Measurements from ENCODE around the gene COPG2.
"Not testable (repeated sequence)": the region's sequence is repeated elsewhere in the genome, so short reads cannot be mapped to it uniquely, and the experiment has no call there.

Gene COPG2

GRCh38 chr7:130554481-130554880 is 114.1 kb downstream of the COPG2 start:
- no peak for DNase-seq

GRCh38 chr7:130553398-130554029 is 115.0 kb downstream of the COPG2 start:
- no peak for DNase-seq

DNA sequence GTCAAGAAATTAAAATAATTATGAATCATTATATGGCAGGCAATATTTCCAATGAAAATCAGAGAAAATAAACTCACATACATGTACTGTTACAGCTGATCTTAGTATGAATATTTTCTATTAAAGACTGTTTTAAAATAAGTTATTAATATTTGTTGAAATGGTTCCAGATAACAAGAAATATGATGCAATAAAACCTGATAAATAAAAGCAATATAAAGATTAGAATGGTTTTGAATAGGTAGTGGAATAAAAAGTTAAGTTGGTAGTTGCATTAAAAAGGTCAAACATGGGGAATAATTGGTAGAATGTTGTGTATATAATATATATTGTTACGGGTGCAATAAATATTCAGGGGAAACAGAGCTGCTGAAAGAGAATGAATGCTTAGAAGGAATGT is 124.2 kb downstream of the COPG2 start:
- DNase-seq: no peak

DNA sequence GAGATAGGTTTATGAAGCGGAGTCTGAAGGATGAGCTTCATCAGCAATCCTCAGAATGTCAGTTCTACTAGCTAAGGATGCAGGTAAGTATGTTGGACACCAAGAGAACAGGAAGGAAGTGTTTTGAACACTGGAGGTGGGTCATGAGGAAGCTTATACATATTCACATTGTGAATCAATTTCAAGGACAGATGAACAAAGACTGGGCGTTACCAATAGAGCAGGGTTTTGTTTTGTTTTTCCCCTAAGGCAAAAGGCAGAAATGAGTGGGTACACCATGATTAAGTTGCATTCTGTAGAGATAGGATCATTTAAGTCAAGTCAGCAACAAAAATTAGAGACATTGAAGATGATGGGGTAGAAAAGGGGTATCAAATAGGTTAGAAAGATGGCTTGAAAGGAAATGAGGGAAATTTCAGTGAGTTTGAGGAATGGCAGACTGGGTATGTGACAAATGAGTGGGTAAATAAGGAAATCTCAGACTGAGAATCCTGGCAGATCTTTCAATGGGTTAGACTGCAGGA is 125.0 kb downstream of the COPG2 start:
- DNase-seq: no peak

- not testable (repeated sequence) for DNase-seq
These were observed 126.3 kb downstream of the COPG2 start for GRCh38 chr7:130542297-130542696.

GRCh38 chr7:130541287-130541686 is 127.3 kb downstream of the COPG2 start:
- DNase-seq: not testable (repeated sequence)

- not testable (repeated sequence) for DNase-seq
These were observed 130.7 kb downstream of the COPG2 start for GRCh38 chr7:130537894-130538293.

- no peak for DNase-seq
These were observed 139.1 kb downstream of the COPG2 start for GRCh38 chr7:130529417-130529816.

DNA sequence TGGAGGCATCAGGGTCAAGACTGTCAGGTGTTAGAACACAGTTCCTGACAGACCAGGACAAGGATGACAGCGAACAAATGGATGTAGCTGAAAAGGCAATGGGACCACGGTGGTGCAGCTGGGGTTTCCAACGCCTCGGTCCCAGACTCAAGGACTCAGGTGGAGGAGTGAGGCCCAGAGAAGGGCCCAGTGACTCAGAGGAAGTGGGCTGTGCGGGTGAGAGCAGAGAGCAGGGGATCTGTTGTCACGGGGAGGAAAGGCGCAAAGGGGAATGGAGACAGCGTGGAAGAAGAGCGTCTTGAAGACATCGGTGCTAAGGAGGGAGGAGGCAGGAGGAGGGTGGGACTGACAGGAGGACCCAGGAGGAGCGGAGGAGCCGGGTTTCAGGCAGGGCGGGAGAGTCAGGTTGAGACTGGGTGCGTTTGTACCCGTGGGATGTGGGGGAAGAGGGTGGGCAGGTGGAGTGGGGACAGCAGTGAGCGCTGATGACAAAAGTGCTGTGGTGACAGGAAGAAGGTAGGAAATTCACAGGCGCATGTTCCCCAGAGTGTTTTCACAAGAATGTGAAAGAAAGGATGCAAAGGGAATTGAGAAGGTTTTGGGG is 140.7 kb downstream of the COPG2 start:
- DNase-seq: not testable (repeated sequence)

- no peak for DNase-seq
These were observed 143.9 kb downstream of the COPG2 start for GRCh38 chr7:130524628-130525027.

DNA sequence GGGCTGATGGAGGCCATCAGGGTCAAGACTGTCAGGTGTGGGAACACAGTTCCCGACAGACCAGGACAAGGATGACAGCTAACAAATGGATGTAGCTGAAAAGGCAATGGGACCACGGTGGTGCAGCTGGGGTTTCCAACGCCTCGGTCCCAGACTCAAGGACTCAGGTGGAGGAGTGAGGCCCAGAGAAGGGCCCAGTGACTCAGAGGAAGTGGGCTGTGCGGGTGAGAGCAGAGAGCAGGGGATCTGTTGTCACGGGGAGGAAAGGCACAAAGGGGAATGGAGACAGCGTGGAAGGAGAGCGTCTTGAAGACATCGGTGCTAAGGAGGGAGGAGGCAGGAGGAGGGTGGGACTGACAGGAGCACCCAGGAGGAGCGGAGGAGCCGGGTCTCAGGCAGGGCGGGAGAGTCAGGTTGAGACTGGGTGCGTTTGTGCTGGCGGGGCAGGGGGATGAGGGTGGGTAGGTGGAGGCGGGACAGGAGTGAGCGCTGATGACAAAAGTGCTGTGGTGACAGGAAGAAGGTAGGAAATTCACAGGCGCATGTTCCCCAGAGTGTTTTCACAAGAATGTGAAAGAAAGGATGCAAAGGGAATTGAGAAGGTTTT is 144.9 kb downstream of the COPG2 start:
- DNase-seq: not testable (repeated sequence)

- no peak for DNase-seq
These were observed 147.1 kb downstream of the COPG2 start for GRCh38 chr7:130521258-130521951.

DNA sequence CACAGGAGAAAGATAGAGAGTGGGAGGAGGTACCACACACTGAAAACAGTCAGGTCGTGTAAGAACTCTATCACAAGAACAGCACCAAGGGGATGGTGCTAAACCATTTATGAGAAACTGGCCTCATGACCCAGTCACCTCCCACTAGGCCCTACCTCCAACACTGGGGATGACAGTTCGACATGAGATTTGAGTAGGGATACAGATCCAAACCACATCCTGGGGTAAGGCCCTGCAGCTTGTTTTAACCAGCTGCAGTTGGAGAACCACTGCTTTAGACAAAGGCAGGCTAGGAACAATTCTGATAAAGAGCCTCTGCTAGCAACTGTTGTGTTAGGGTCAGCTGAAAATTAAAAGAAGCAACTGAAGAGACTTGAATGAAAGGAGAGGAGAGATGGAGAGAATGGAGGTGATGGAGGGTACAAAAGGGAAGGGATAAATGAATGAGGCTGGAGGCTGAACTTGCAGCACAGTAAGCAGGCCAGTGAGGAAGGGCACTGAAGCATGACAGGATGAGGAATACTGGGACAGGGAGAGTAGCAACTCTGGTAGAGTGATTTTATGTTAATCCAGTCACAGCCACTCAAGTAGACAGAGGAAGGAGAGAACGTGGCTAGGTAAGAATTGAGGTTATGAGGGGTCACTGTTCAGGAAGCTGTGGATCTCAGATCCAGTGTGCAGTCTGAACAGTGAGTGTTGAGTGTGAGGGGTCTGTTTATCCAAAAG is 153.1 kb downstream of the COPG2 start:
- DNase-seq: no peak

GRCh38 chr7:130513447-130513846 is 155.1 kb downstream of the COPG2 start:
- DNase-seq: no peak

GRCh38 chr7:130512038-130512437 is 156.5 kb downstream of the COPG2 start:
- DNase-seq: not testable (repeated sequence)

- DNase-seq: no peak
These were observed 162.2 kb downstream of the COPG2 start for GRCh38 chr7:130506358-130506757.

DNA sequence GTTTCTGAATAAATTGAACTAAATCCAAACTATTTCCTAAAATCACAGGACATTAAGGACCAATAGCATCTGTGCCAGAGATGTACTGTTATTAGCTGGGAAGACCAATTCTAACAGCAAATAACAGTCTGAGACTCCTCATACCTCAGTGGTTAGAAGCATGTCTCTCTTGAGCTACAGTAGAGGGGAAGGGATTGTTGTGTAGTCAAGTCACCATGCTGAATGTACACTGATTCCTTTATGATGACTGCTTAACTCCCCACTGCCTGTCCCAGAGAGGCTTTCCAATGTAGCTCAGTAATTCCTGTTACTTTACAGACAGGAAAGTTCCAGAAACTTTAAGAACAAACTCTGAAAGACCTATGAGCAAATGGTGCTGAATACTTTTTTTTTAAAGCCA is 162.8 kb downstream of the COPG2 start:
- no peak for DNase-seq

DNA sequence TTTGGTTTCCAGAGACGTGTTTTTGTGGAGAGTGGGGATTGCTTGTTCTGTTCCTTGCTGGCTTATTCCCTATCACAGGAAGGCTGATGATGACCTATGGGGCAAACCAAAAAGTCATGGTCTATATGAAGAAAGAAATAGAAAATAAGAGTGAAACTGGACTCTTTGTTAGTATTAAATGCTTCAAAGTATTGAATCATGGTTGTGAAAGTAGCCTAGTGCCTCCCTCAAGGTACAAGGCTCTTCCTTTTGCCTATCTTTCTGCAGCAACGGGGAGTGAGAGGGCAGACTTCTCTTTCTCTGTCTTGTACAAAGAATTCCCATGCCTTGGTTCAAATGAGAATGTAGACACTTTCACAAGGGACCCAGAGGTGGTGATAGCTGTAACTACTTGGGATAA is 167.6 kb downstream of the COPG2 start:
- no peak for DNase-seq

DNA sequence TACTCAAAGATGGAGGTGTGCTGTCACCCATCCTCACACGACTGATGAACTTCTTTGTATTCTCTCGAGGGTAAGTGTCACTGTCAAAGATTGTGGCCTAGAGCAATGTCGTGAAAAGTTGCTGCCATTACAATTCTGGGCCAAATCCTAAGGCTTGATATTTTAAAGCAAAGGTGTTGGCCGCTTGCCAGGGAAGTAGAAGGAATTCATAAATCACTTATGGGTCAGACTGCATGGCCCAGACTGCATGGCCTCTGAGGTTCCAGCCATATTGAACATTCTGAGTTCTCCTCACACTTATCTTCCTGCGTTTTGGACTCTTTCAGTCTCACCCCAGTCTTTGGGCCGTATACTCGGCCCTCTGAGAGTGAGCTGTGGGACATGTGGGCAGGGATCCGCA is 168.1 kb downstream of the COPG2 start:
- DNase-seq: no peak

- no peak for DNase-seq
These were observed 174.1 kb downstream of the COPG2 start for GRCh38 chr7:130494431-130494858.

DNA sequence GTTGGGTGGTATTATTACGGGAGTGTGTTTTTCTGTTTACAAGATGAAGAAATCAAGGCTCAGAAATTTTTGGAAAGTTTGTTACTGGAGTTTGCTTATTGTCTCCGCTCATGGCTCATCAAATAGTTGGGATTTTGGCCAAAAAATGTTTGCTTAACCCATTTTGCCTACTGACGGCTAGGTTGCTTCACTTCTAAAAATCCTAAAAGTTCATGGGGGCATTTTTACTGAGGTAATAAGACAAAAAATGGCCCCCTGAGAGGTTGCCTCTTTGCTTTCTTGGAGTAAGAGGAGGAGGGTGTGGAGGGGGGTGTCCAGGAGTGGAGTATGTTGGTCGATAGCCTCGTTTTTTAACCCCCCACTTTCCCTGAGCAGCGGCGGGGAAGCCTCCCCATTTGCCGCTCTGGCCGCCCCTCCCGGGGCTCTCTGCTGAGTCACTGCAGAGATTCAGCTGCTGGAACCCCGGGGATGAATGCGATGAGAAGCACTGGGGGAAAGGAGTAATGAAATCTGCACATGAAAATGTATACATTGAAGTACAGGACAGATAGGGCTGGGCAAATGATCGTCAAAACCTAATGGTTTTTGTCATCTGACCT is 175.2 kb downstream of the COPG2 start:
- DNase-seq: no peak

GRCh38 chr7:130492523-130493274 is 175.8 kb downstream of the COPG2 start:
- DNase-seq: no peak

All from NCI-H524 (cell line).